HG03039 (cell line): ENCODE measurements around the gene CKMT1B.
"Not testable (repeated sequence)": the region's sequence is repeated elsewhere in the genome, so short reads cannot be mapped to it uniquely, and the experiment has no call there.

ENCODE experiments used
- ATAC-seq: cut with Tn5 transposase; IDR thresholded peaks from one replicate; pipeline ENCODE4 v1.9.1; 2021; ENCODE audit warnings: mild to moderate bottlenecking, moderate library complexity; ENCODE audit not compliant: unreplicated experiment

The CKMT1B gene

GRCh38 chr15:43626937-43627336, 33.1 kb downstream of the CKMT1B start:
- not testable (repeated sequence) for ATAC-seq

- ATAC-seq, result not testable (repeated sequence)
These were observed 44.8 kb downstream of the CKMT1B start for GRCh38 chr15:43638464-43639204.
